A673 (cell line): ENCODE measurements around the gene RNF167. TPM values are rescaled to one million over a fixed set of nuclear protein-coding genes. Genes with fewer than 3 reads are reported as not detected.

ENCODE experiments used
- BruUV-seq: library from RNA; stranded (reverse); fragments of 400-500 nt; replicated peaks from 2 replicates; lab custom pipeline; 2021; lab: Mats Ljungman, UMichigan
- CTCF ChIA-PET: fragments of 300-600 bp; sonication (Branson Sonifier 250); formaldehyde crosslinking; loops from one replicate; lab custom pipeline; 2022; ENCODE audit warnings: antibody characterized with exemption; lab: Charles Lee
- POLR2A ChIA-PET: fragments of 300-600 bp; sonication (Branson Sonifier 250); formaldehyde crosslinking; loops from one replicate; lab custom pipeline; 2022; ENCODE audit warnings: antibody characterized with exemption; ENCODE audit not compliant: low non-redundant PET; lab: Charles Lee
- DNase-seq: peaks from one replicate; pipeline ENCODE4 v3.0.0-alpha.2; 2015; ENCODE audit warnings: low spot score
- H3K27ac ChIP-seq: fragments of 200-600 bp; sonication (generic); 2 replicates; pipeline ENCODE4 v1.5.1; 2016; ENCODE audit warnings: mixed run types, low read depth, mild to moderate bottlenecking, mixed read lengths, antibody characterized with exemption, low read length; ENCODE audit not compliant: poor library complexity, severe bottlenecking
- H3K27me3 ChIP-seq: fragments of 200-600 bp; sonication (generic); replicated peaks from 2 replicates; pipeline ENCODE4 v1.6.1; 2017; ENCODE audit warnings: mixed run types, low read depth, mild to moderate bottlenecking, mixed read lengths, antibody characterized with exemption, low read length; ENCODE audit not compliant: insufficient read depth, poor library complexity
- H3K36me3 ChIP-seq: fragments of 200-600 bp; sonication (generic); 2 replicates; pipeline ENCODE4 v1.6.1; 2016; ENCODE audit warnings: mixed run types, mild to moderate bottlenecking, mixed read lengths, antibody characterized with exemption, low read length; ENCODE audit not compliant: insufficient read depth, poor library complexity, severe bottlenecking
- H3K4me1 ChIP-seq: fragments of 200-600 bp; sonication (generic); 2 replicates; pipeline ENCODE4 v1.6.1; 2017; ENCODE audit warnings: mixed run types, mild to moderate bottlenecking, mixed read lengths, antibody characterized with exemption, low read length; ENCODE audit not compliant: insufficient read depth, poor library complexity, severe bottlenecking
- H3K4me3 ChIP-seq: fragments of 200-600 bp; sonication (generic); 2 replicates; pipeline ENCODE4 v1.5.1; 2016; ENCODE audit warnings: low read depth, mixed run types, mild to moderate bottlenecking, mixed read lengths, low read length; ENCODE audit not compliant: poor library complexity, severe bottlenecking
- H3K9me3 ChIP-seq: fragments of 200-600 bp; sonication (generic); 2 replicates; pipeline ENCODE4 v1.6.1; 2016; ENCODE audit warnings: mixed run types, low read depth, mild to moderate bottlenecking, mixed read lengths, antibody characterized with exemption, low read length; ENCODE audit not compliant: poor library complexity, severe bottlenecking
- CTCF ChIP-seq: fragments of 300-800, 200-600 bp; sonication (generic); conservative IDR thresholded peaks from 2 replicates; pipeline ENCODE4 v1.5.1; 2017; ENCODE audit warnings: low read depth, mild to moderate bottlenecking, antibody characterized with exemption, low read length, moderate library complexity, mixed read lengths
- EZH2 ChIP-seq: fragments of 200-600 bp; sonication (generic); IDR thresholded peaks from 2 replicates; pipeline ENCODE4 v1.6.1; 2017; ENCODE audit warnings: borderline replicate concordance, low read depth, mild to moderate bottlenecking, mixed read lengths, antibody characterized with exemption, low read length; ENCODE audit not compliant: poor library complexity, severe bottlenecking
- intact Hi-C: fragments of 100-400 bp; cut with micrococcal nuclease; formaldehyde crosslinking; loops from one replicate; pipeline ENCODE4 v1.10.0; 2022; ENCODE audit not compliant: unreplicated experiment
- total RNA-seq: library from RNA; stranded (reverse); gene quantifications from 2 replicates; pipeline ENCODE4 v1.2.3, GENCODE V29; 2021

The RNF167 gene
- total RNA-seq, 1 experiment from 2014 or later: 77.3 TPM

DNA sequence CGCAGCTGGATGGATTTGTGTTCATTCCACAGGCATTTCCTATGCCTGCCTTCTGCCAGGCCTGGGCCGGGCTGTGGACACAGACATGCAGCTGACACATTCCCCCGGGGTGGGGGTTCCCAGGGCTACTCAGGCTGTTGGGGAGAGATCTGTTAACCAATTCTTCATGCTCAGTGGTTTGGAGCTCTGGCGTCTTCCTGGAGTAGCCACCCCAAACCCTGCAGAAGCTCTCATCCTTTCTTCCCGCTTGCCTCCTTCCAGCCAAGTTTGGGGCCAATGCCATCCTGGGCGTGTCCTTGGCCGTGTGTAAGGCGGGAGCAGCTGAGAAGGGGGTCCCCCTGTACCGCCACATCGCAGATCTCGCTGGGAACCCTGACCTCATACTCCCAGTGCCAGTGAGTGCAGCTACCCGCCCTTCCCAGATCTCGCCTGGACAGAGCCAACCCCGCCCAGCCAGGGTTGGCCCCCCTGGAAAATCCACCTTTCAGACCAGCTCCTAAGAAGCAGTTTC, 13.4 kb downstream of the RNF167 start:
- intact Hi-C loops: no loop called here
- no peak overlapping the region for H3K4me3 ChIP-seq
- CTCF ChIA-PET: no interaction called here
- TF ChIP-seq CTCF (no peak), EZH2 (no peak)
- BruUV-seq: no TSS peak
- H3K27ac ChIP-seq: no peak overlapping the region
- H3K9me3 ChIP-seq: no peaks in the 10 kb centered on the region
- no peaks in the 10 kb centered on the region for H3K36me3 ChIP-seq
- no peaks in the 10 kb centered on the region for H3K27me3 ChIP-seq
- H3K4me1 ChIP-seq: peaks cover 9% of the 10 kb centered on the region
- POLR2A ChIA-PET: no interaction called here
- DNase-seq: no peak

DNA sequence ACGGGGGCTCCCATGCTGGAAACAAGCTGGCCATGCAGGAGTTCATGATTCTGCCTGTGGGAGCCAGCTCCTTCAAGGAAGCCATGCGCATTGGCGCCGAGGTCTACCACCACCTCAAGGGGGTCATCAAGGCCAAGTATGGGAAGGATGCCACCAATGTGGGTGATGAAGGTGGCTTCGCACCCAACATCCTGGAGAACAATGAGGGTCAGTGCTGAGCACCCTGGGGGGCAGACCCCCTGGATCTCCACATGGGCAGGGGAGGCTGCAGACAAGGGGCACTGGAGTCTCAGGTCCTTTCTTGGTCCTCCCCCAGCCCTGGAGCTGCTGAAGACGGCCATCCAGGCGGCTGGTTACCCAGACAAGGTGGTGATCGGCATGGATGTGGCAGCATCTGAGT, 15.0 kb downstream of the RNF167 start:
- Histone ChIP-seq H3K9me3 (no peaks in the 10 kb centered on the region), H3K4me1 (peaks cover 9% of the 10 kb centered on the region), H3K27ac (no peak overlapping the region), H3K27me3 (no peaks in the 10 kb centered on the region), H3K36me3 (peaks cover 6% of the 10 kb centered on the region), H3K4me3 (no peak overlapping the region)
- ChIA-PET CTCF (no interaction called here), POLR2A (no interaction called here)
- intact Hi-C loops: no loop called here
- no peak for DNase-seq
- BruUV-seq: no TSS peak
- TF ChIP-seq EZH2 (no peak), CTCF (no peak)

DNA sequence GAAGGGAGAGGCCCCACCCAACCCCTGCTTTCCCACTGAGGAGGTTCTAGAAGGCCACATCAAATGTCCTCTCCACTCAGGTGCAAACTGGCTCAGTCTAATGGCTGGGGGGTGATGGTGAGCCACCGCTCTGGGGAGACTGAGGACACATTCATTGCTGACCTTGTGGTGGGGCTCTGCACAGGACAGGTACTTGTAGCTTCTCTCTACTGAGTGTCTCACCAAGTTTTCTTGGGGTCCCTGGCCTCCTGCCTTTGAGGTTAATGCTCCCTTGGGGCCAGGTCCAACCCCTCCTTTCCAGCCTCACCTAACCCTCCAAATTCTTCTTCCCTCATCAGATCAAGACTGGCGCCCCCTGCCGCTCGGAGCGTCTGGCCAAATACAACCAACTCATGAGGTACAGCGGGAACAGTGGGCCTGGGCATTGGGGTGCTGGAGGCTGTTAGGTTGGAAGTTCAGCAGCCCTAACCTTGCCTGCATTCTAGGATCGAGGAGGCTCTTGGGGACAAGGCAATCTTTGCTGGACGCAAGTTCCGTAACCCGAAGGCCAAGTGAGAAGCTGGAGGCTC, 16.5 kb downstream of the RNF167 start:
- intact Hi-C loops: no loop called here
- no peaks in the 10 kb centered on the region for H3K9me3 ChIP-seq
- ChIA-PET POLR2A (no interaction called here), CTCF (no interaction called here)
- no TSS peak for BruUV-seq
- H3K27ac ChIP-seq: no peak overlapping the region
- no peaks in the 10 kb centered on the region for H3K27me3 ChIP-seq
- peaks cover 7% of the 10 kb centered on the region for H3K4me1 ChIP-seq
- H3K4me3 ChIP-seq: no peak overlapping the region
- no peak for DNase-seq
- H3K36me3 ChIP-seq: peaks cover 6% of the 10 kb centered on the region
- TF ChIP-seq EZH2: no peak
- TF ChIP-seq CTCF: peak; percentile 57
